Right ventricle myocardium inferior (tissue), 1 donor: ENCODE measurements around the gene CD9. TPM values are rescaled to one million over a fixed set of nuclear protein-coding genes. Genes with fewer than 3 reads are reported as not detected.
"Not testable (repeated sequence)": the region's sequence is repeated elsewhere in the genome, so short reads cannot be mapped to it uniquely, and the experiment has no call there.

Experiments
- ATAC-seq: fragments of 200-7000 bp; cut with Tn5 transposase; one replicate; pipeline ENCODE4 v1.9.1; 2020; ENCODE audit warnings: mild to moderate bottlenecking, moderate library complexity
- DNase-seq: peaks from one replicate; pipeline ENCODE4 v3.0.0; 2021; ENCODE audit errors: missing footprints
- intact Hi-C: fragments of 100-400 bp; cut with DNase I; formaldehyde crosslinking; loops from one replicate; pipeline ENCODE4 v1.11.0; 2022
- long read RNA-seq: library from polyadenylated mRNA; unstranded; transcript quantifications from one replicate; pipeline ENCODE4 v2.0.0, GENCODE V29; 2021
- total RNA-seq: library from RNA; stranded (reverse); fragmentation: NEBNext Ultra II Directional; extraction: Animal tissue kit (Norgen Biotek cat#: 25700); gene quantifications from one replicate; pipeline ENCODE4 v1.2.1, GENCODE V29; 2021
- donor health status: DM: no; HTN: yes; CAD: no; lungs with severe emphysema.

The CD9 gene, protein sequence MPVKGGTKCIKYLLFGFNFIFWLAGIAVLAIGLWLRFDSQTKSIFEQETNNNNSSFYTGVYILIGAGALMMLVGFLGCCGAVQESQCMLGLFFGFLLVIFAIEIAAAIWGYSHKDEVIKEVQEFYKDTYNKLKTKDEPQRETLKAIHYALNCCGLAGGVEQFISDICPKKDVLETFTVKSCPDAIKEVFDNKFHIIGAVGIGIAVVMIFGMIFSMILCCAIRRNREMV
- 46.9 TPM for total RNA-seq
- long read RNA-seq, transcript CD9-201 (8 exons, 1,218 nt), result major isoform, 34 of 36 reads
- long read RNA-seq, partial matches to known transcripts, result 0 of 36 reads
- long read RNA-seq, other reads (novel, unspliced or antisense), result 2 of 36 reads

DNA sequence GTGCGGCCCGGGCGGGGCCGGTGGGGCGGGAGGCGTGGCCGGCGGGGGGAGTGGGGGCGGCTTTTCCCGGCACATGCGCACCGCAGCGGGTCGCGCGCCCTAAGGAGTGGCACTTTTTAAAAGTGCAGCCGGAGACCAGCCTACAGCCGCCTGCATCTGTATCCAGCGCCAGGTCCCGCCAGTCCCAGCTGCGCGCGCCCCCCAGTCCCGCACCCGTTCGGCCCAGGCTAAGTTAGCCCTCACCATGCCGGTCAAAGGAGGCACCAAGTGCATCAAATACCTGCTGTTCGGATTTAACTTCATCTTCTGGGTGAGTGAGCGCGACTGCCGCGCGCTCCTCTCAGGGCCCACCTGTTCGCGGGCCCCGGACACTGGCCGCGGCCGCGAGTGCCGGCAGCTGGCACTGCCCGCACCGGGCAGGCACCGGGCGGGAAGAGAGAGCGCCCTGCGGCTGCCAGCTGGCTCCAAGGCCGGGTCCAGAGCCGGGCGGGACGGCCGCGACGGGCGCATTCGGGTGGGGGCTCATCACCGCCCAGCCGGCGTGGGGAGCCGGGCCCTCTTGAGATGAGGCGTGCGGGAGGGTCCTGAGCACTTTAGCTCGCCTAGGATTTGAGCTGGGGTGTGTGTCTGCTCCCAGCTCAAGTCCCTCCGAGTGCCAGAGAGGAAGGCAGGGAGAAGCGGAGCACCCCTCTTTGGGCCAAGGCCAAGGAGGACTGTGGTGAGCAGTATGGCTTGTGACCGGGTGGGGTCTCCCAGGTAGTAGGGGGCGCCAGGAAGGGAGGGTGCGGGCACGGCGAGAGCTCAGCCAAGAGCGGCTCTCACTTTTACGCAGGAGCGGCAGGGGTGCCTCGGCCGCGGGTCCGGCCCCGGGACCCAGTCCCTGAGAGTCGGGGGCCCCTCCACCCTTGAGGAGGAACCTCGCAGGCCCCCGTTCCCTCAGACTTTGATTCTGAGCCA, at the start of gene CD9:
CD9 (plus strand) TSS at position 145 of the 957 bp plus-strand sequence; CDS start at position 245, 100 bp downstream.
- peak; percentile 79 for DNase-seq
- intact Hi-C loops, result no loop called here
- peak; percentile 64 for ATAC-seq

DNA sequence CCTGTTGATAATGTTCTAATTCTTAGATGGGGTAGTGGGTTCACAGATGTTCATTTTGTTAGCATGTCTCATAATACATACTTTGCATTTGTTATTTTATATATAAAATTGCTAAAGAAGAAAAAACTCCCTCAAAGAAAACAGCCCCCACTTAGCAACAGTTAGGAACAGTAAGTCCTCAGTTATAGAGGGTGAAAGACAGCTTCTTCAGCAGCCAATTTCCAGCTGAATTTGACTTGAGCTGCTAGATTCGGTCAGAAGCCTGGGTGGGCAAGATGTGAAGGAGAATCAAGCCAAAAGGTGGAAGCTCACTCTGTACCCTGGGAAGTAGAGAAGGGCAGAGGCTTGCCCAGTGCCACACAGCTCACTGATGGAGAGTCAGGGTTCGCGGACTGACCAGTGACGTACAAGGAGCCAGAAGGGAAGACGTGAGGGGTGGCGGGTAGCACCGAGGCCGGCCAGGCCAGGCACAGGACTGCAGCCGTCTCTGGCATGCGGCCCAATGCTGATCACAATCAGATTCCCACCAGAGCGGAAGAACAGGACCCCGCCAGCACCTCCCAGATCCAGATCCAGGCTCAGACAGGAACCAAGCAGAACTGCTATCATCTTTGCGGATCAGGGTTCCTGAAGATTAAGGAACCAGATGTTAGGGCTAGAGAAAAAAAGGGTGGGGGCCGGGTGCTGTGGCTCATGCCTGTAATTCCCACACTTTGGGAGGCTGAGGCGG, 45.3 kb upstream of the CD9 start:
- intact Hi-C loops, result loop anchor here (1.0 kb wide), 2 partner anchors 16 to 30 kb away; no protein-coding TSS in a partner anchor
- DNase-seq (peak; percentile 82), ATAC-seq (peak; percentile 68)

DNA sequence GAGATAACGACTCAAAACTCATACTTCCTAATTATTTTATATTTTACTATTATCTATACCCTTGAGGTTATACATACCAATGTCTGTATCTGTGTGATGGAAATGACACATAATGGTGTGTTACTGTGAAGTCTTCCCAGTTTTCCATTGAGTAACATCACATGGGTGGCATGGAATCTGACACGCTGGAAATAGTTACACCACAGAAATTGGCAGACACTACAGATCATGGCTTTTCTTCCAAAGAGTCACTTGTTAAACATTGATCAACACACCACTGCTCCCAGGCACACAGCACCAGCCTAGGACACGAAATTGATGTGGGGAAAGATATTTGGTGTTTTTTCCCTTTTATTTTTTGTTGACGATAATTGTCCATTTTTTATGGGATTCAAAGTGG, 42.7 kb upstream of the CD9 start:
- no peak for ATAC-seq
- intact Hi-C loops, result no loop called here
- DNase-seq, result no peak

DNA sequence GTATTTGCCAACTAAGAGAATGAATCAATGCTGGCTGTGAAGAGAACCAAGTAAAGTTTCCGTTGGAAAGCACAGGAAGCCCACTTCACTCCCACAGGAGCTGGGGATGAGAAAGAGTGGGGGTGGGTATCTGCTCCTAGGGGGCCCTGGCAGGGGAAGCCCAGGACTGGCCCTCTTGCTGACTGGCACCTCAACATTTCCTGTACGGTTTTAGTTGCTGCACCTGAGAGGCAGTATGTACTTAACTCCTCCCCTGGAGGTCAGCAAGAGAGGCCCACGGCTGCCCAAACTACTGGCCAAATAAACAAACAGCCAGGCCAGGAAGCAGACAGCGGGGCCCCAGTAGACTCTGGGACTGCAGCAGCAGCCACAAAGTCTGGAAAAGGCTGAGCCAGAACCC, 41.9 kb upstream of the CD9 start:
- ATAC-seq (no peak), DNase-seq (no peak)
- intact Hi-C loops, result no loop called here

DNA sequence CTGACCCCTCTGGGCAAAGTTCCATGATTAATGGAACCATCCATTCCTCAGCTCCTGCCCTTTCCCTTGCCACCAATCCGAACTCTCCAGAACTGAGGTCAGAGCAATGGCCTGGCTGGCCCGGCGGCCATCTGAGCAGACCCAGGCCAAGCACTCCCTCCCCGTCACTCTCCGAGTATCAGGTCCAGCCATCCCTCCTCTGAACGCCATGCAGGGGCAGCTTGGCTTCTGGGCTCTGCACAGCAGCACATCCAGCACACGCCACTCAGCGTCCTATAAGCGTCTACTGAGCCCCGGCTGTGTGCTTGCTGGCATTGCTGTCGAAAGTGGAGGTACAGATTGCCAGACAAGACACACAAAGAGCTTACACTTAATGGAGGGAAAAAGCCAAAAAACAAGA, 41.5 kb upstream of the CD9 start:
- intact Hi-C loops, result no loop called here
- ATAC-seq (no peak), DNase-seq (no peak)

DNA sequence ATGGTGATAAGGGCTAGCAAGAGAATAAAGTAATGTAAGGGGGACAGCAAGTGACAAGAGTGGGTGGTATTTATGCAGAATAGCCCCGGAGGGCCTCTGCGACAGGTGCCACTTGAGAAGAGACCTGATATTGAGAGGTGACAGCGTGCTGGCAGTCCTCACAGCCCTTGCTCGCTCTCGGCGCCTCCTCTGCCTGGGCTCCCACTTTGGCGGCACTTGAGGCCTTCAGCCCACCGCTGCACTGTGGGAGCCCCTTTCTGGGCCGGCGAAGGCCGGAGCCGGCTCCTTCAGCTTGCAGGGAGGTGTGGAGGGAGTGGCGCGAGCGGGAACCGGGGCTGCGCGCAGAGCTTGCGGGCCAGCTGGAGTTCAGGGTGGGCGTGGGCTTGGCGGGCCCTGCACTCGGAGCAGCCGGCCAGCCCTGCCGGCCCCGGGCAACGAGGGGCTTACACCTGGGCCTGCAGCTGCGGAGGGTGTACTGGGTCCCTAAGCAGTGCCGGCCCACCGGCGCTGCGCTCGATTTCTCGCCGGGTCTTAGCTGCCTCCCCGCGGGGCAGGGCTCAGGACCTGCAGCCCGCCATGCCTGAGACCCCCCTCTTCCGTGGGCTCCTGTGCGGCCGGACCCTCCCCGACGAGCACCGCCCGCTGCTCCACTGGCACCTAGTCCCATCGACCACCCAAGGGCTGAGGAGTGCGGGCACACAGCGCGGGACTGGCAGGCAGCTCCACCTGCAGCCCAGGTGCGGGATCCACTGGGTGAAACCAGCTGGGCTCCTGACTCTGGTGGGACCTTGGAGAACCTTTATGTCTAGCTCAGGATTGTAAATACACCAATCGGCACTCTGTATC, 40.8 kb upstream of the CD9 start:
- DNase-seq, intact Hi-C loops: not testable (repeated sequence)

DNA sequence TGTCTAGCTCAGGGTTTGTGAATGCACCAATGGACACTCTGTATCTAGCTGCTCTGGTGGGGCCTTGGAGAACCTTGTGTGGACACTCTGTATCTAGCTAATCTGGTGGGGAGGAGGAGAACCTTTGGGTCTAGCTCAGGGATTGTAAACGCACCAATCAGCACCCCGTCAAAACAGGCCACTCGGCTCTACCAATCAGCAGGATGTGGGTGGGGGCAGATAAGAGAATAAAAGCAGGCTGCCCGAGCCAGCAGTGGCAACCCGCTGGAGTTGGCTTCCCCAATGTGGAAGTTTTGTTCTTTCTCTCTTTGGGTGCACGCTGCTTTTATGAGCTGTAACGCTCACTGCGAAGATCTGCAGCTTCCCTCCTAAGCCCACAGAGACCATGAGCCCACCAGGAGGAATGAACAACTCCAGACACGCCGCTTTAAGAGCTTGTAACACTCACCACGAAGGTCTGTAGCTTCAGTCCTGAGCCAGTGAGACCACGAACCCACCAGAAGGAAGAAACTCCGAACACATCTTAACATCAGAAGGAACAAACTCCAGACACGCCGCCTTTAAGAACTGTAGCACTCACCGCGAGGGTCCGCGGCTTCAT, 40.1 kb upstream of the CD9 start:
- DNase-seq, ATAC-seq, intact Hi-C loops: not testable (repeated sequence)

More for the DNA sequence above, 40.8 kb upstream of the CD9 start:
- ATAC-seq, result not testable (repeated sequence)

DNA sequence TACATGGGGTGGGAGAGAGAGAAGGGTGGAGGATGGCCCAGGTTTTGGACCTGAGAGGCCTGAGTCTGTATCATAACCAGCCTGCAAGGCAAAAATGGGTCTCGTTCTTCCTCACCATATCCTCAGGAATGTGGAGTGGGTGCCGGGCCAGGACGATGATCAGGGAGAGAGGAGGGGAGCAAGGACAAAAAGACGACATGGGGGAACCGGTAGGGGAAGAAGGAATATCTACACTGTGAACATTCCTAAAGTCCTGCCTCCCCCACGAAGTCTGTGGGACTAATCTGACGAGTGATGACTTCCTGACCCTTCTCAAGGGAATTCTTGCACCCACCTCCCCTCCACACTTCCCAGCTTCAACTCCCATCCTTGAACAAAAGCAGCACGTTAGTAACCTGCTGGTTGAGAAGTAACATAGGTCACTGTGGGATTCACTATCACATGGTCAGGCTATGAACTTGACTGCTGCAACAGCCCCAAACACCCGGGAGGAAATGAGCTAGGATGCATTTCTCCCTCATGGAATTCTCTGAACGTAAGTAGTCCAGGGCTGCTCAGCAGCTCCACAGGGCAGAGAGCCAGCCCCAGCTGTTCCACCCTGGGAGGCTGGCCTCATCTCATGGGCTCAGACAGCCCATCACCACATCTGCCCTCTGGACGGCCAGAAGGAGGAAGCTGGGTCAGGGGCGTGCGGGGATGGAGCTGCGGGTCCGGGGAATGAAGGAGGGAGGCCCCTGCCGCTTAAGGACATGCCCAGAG, 38.9 kb upstream of the CD9 start:
- ATAC-seq, result peak; percentile 59
- DNase-seq, result no peak
- intact Hi-C loops, result no loop called here

DNA sequence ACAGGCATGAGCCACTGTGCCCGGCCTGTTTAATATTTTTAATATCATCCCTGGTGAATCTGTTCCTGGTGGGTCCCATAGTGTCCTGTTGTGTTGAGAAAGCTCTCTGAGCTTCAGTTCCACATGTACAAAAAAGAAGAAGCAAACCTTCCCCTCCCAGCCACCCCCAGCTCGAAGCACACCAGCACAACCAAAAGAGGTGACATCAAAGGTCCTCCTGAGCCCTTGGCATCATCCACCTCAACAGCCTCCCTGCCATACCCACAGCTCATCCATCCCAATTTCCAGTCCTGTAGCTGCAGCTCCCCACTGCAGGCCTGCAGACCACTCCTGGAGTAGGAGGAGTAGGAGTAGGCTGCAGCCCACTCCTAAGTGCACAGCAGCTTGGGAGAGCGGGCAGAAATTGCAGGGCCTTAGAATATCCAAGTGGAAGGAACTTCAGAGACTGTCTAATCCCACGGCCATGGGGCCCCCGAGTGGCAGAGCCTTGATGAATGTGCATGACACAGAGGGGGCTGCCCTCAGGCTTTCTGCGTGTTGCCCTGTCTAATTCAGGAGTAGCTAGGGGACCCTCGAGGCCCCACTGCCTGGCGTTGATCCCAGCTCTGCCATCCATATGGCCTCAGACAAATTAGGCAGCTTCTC, 36.7 kb upstream of the CD9 start:
- no peak for ATAC-seq
- intact Hi-C loops, result no loop called here
- no peak for DNase-seq

DNA sequence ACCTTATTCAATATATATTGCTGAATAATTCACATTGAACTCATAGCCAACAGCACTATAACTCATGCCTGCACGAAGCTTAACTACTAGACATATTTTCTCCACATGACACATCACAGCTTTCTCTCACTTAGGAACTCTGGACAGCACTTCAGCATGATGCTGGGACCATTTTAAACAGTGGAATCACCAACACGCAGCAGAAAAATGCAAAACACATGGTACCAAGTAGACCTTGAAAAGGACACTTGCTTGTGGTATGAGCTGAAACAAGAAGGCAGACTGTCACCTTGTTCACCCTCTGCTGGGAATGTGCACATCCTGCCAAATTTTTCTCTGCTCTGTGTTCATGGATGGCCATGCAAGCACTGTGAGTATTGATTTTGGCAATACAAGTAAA, 34.8 kb upstream of the CD9 start:
- ATAC-seq, result no peak

DNA sequence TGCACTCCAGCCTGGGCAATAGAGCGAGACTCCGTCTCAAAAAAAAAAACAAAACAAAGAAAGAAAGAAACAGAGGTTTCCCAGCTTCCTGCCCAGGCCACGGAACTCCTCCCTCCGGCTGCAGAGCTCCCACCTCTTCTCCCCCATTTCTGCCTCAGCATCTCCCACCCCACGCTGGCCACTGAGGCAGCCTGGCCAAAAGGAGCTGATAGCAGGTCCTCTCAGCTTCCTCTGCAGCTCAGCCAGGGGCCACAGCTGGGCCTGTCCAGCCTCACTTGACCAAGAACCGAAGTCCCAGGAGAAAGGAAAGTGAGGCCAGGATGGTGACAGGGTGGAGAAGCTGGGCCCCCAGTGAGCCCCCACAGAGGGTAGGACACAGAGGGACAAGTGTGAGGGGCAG, 33.4 kb upstream of the CD9 start:
- ATAC-seq (no peak), DNase-seq (no peak)
- intact Hi-C loops, result no loop called here

More for the DNA sequence above, 34.8 kb upstream of the CD9 start:
- intact Hi-C loops, result no loop called here
- no peak for DNase-seq

DNA sequence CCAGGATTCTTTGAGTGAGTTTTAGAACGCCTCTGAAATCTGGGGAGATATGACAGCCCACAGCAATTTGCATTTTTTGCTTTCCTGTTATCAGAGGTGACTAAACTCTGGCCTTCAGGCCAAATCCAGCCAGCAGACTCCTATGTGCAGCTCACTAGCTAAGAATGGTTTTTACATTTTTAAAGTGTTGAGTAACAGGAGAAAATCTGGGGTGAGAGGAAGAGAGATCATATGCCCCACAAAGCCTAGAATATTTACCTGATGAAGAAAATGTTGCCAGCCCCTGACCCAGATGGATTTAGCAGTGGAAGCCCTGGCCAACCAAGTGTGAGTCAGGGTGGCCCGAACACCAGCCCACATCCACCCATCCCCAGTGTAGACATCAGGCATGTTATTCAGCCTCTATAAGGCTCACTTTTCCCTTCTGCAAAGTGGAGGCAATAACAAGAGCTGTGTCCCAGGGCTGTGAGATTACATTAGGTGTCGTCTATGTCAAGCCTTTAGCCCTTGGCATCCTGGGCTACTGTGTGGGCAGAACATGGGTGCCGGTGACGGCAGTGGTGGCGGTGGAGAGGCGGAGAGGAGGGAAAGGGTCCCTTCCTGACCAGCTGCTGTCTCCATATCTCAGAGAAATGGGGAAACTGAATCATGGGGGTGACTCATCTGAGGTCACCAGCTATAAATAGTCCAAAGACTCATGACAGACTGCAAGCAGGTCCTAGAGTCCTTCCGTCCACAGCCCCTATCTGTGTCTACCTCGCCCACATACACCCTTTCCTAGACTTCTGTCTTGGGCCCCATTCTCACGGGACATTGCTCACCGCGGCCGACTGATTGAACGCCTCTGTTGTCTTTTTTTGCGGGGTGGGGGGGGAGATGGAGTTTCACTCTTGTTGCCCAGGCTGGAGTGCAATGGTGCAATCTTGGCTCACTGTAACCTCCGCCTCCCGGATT, 32.6 kb upstream of the CD9 start:
- ATAC-seq (peak; percentile 71), DNase-seq (no peak)
- intact Hi-C loops, result no loop called here

DNA sequence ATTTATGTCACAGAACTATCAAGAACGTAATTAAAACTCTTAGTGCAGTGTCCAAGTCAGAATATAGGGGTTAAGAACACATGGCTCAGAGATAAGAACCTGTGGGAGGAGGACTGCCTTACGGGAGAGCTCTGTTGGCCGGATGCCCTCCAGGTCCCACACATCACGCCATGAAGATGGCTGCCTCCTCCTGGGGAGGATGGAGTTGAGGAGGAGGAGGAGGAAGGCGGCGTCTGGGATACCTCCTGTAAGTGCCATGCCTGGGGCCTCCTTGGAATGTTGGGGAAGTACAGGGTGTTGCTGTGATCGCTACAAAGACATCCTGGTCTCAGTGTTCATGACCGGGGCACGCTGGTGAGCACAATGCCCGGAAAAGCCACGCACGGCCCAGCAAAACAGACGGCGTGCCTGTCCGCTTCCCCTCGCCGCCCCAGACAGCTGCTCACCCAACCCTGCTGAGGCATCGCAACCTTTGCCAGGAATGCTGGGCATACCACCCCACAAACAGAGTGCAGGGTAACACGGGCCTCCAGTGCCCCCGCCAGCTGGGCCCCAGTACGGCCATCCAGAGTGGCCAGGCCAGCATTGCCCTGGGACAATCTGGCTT, 28.7 kb upstream of the CD9 start:
- ATAC-seq (peak; percentile 64), DNase-seq (no peak)
- intact Hi-C loops, result loop anchor here (1.0 to 5.0 kb wide), 3 partner anchors 16 to 99 kb away; no protein-coding TSS in a partner anchor

DNA sequence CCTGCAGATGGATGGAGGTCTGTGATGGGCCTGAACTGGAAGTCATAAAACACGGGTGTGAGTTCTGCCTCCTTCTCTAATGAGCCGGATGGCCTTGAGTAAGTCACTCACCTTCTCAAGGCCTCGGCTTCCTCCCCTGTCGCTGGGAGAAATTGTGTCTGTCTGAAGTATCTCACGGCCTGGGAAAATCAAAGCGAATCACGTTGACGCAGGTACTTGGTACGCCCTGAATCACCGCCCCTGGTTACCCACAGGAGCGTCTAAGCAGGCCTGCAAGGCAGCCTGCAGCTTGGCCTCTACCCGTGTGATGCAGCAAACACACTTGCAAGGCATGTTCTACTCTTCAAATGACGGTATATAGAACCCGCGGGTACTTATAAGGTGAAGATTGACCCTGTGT, 28.1 kb upstream of the CD9 start:
- intact Hi-C loops, result loop anchor here (5.0 kb wide), 1 partner anchor 100 kb away; no protein-coding TSS in a partner anchor
- DNase-seq (no peak), ATAC-seq (no peak)

DNA sequence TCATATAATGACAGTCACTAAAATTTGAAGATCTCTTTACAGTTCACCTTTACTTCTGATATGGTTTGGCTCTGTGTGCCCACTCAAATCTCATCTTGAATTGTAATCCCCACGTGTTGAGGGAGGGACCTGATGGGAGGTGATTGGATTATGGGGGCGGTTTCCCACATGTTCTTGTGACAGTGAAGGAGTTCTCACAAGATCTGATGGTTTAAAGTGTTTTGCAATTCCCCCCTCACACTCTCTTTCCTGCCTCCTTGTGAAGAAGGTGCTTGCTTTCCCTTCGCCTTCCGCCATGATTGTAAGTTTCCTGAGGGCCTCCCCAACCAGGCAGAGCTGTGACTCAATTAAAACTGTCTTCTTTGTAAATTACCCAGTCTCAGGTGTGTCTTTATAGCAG, 27.3 kb upstream of the CD9 start:
- ATAC-seq, result no peak
- no peak for DNase-seq
- intact Hi-C loops, result loop anchor here (5.0 kb wide), 1 partner anchor 101 kb away; no protein-coding TSS in a partner anchor
